ENCODE data around the gene IGLL1.
A peak's percentile ranks its signal among the peaks of the same experiment; 100 is the strongest.

The IGLL1 gene

DNA sequence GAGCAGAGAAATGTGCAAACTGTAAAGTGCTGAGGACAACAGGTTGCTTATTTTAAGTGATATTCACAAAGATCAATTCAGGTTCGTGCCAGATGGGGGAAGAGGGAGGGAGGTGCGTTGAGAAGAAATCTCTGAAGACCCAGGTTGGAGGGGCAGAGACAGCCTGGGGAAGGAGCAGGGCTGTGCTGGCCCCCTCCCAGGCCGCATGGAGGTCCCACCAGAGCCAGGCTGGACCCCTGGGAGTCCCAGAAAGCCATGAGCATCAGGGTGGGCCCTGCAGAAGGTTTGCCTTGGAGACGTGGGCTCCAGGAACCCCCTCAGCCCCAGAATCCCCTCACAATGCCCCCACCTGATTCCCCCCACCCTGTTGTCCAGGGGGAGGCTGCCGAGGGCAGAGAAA, 47.4 kb downstream of the IGLL1 start:
- Histone ChIP-seq H3K4me2 (peak overlapping the region in 9 of 11 experiments; percentile 59 to 90 (median 70); a peak in 14 of 22 replicates), H3K4me1 (peaks cover 28 to 81% (median 63%) of the 10 kb centered on the region in 10 experiments; a peak in 19 of 20 replicates), H3K27ac (peak overlapping the region in 1 of 11 experiments; percentile 1; a peak in 1 of 22 replicates), H3K27me3 (peaks cover 0 to 9% (median 0%) of the 10 kb centered on the region in 11 experiments; a peak in 4 of 22 replicates), H3K9ac (peak overlapping the region in 2 of 11 experiments; percentile 9 to 33; a peak in 3 of 22 replicates), H3K9me3 (replicated peaks in 1 of 11) (no peaks in the 10 kb centered on the region), H4K20me1 (no peaks in the 10 kb centered on the region), H3K4me3 (no peak overlapping the region), H3K36me3 (no peaks in the 10 kb centered on the region)
- no peak for TF ChIP-seq Cebpa-rat (IDR thresholded peaks at IDR 0.05)

DNA sequence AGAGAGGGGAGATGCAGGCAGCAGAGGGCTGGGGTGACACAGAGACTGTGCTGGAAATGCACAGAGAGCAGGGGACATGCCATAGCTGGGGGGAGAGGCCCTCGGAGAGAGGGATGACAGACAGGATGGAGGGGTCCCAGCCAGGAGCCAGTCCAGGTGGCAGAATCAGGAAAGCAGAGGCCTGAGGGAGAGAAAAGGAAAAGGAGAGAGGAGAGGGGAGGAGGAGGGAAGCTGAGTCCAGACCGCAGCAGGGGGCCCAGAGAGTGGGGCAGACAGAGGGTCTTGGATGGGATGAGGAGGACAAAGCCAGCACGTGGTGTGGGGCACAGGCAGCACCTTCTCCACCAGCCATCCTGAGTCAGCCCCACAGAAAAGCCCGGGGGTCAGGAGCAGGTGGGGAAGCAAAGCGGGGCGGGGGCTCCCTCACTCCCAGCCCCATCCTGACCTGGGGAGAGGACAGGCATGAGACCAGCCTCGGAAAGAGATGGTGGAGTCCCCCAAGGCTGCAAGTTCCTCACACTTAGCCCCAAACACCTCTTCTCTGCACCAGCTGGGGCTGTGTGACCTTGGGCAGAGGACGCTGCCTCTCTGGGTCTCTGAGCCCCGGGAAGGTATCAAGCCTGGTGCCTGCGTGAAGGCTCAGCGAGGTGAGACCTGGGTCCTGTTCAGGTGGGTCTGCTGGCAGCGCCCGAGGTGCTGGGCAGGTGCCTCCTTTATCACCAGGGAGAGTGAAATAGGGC, 48.0 kb downstream of the IGLL1 start:
- peak overlapping the region in 1 of 11 experiments; percentile 9; a peak in 1 of 22 replicates for H3K9ac ChIP-seq
- no peak overlapping the region for H3K27ac ChIP-seq
- H3K27me3 ChIP-seq, result peaks cover 0 to 3% (median 0%) of the 10 kb centered on the region in 11 experiments; a peak in 2 of 22 replicates
- peak overlapping the region in 4 of 11 experiments; percentile 59 to 71 (median 68); a peak in 6 of 22 replicates for H3K4me2 ChIP-seq
- TF ChIP-seq Cebpa-rat (IDR thresholded peaks at IDR 0.05), result no peak
- H3K4me3 ChIP-seq, result no peak overlapping the region
- no peaks in the 10 kb centered on the region for H4K20me1 ChIP-seq
- no peaks in the 10 kb centered on the region for H3K36me3 ChIP-seq
- H3K4me1 ChIP-seq, result peaks cover 25 to 79% (median 57%) of the 10 kb centered on the region in 10 experiments; a peak in 19 of 20 replicates
- H3K9me3 ChIP-seq (replicated peaks in 1 of 11), result no peaks in the 10 kb centered on the region

DNA sequence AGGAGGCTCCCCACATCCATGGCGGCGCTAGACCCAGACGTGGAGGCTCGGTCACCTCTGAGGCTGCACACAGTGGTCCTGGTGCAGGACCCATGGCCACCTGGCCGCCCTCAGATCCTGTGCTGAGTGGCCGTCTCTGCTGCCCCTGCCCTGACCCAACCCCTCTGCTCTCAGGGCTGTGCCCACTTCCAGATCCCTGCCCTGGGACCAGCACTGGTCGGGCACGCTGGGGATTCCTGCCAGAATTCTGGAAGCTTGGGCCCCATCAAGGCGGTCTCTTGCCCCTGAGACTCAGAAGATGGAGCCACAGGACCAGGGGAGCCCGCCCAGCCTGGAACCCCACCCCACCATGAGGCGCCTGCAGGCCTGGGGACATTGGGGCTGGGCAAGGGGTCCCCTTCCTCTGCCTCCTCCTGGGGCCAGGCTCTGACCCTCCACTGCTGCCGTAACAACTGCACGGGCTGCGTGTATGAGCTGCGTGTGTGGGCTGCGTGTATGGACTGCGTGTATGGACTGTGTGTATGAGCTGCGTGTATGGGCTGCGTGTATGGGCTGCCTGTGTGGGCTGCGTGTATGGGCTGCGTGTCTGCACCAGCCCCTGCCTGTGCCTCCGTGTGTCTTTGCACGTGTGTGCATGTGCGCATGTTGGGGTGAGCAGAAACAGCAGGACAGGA, 48.7 kb downstream of the IGLL1 start:
- Histone ChIP-seq H3K27me3 (no peaks in the 10 kb centered on the region), H3K36me3 (no peaks in the 10 kb centered on the region)
- no peak for TF ChIP-seq Cebpa-rat (IDR thresholded peaks at IDR 0.05)

DNA sequence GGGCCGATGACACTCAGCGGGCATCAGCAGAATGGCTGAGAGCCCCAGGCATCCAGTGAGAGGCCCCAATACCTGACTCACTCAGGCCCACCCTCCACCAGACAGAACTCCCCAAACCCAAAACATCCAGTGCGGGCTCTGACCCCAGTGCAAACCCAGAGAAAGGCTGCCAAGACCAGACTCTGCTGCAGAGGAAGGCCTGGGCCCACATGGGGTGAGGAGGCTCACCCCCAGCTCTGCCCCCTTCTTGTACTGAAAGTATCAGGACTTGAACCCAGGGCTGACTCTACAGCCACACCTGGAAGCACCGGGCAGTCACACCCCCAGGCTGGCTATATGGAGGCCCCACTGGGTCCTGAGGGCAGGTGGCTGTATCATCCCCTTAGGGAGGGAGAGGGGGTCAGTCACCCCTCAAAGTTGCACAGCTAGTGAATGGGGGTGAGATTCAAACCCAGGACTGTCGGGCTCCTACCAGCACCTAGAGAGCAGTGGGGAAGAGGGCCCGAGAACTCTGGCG, 49.3 kb downstream of the IGLL1 start:
- no peak overlapping the region for H3K4me3 ChIP-seq
- no peak overlapping the region for H3K4me2 ChIP-seq
- H4K20me1 ChIP-seq, result no peaks in the 10 kb centered on the region
- H3K9me3 ChIP-seq (replicated peaks in 1 of 11), result no peaks in the 10 kb centered on the region
- no peaks in the 10 kb centered on the region for H3K36me3 ChIP-seq
- peaks cover 20 to 65% (median 44%) of the 10 kb centered on the region in 10 experiments; a peak in 19 of 20 replicates for H3K4me1 ChIP-seq
- TF ChIP-seq Cebpa-rat (IDR thresholded peaks at IDR 0.05), result no peak
- no peak overlapping the region for H3K27ac ChIP-seq
- no peaks in the 10 kb centered on the region for H3K27me3 ChIP-seq
- no peak overlapping the region for H3K9ac ChIP-seq

More for the DNA sequence above, 48.7 kb downstream of the IGLL1 start:
- Histone ChIP-seq H3K4me1 (peaks cover 20 to 71% (median 50%) of the 10 kb centered on the region in 10 experiments; a peak in 19 of 20 replicates), H4K20me1 (no peaks in the 10 kb centered on the region), H3K27ac (no peak overlapping the region), H3K9me3 (replicated peaks in 1 of 11) (no peaks in the 10 kb centered on the region), H3K4me2 (no peak overlapping the region), H3K4me3 (no peak overlapping the region), H3K9ac (no peak overlapping the region)

DNA sequence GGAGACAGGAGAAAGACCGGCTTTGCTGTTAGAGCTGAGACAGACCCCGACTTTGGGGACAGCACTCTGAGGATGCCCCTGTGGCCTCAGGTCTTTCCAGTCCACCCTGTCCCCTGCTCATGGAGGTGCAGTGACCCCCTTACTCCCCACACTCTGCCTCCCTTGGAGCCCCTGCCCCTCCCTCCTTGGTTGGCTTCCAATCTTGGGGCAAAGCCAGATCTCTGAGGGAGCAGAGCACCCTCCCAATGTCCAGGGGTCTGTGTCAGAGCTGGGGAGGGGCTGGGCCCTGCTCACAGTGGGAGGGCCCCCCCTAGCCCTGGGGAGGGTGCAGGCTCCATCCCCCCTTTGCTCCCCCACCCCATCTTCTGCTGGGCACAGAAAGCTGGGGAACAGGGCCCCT, 50.0 kb downstream of the IGLL1 start:
- no peaks in the 10 kb centered on the region for H4K20me1 ChIP-seq
- H3K27me3 ChIP-seq, result no peaks in the 10 kb centered on the region
- H3K4me2 ChIP-seq, result peak overlapping the region in 3 of 11 experiments; percentile 42 to 60 (median 44); a peak in 2 of 22 replicates
- H3K9me3 ChIP-seq (replicated peaks in 1 of 11), result no peaks in the 10 kb centered on the region
- H3K27ac ChIP-seq, result no peak overlapping the region; a peak in 1 of 22 replicates
- H3K4me3 ChIP-seq, result no peak overlapping the region
- H3K36me3 ChIP-seq, result no peaks in the 10 kb centered on the region
- peaks cover 20 to 58% (median 37%) of the 10 kb centered on the region in 10 experiments; a peak in 19 of 20 replicates for H3K4me1 ChIP-seq
- no peak for TF ChIP-seq Cebpa-rat (IDR thresholded peaks at IDR 0.05)
- H3K9ac ChIP-seq, result no peak overlapping the region

DNA sequence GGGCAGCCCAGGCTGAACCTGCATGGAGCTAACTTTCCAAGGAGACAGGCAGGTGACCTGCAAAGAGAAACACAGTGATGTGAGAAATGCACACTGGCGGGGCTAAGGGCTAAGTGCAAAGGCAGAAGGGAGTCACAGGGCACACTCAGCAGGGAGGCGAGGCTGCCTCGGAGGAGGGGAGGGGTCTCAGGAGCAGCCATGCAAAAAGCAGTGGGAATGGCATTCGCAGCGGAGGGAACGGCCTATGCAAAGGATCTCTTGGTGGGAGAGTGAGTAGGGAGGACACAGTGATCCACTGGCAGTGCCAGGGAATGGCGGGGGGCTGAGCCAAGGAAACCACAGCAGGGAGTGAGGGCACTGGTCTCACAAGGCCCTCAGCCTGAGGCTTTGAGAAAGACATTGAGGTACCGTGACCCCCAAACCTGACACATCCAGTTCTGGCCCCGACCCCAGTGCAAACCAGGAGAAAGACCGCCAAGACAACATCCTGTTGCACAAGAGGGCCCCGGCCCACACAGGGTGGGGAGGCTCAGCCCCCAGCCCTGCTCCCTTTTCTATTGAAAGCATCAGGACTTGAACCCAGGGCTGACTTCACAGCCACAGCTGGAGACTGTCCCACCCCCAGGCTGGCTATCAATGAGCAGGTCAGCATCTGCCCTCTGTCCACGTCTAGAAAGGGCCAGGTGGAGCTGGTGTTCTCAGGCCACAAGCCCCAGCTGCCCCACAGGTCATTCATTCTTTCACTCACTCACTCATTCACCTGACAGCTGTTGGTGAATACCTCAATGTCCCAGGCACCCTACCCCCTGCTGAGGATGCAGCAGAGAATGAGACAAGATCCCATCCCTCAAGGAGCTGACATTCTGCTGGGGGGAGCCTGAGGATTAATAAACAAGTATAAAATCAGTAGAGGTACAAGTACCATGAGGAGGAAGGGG, 50.7 kb downstream of the IGLL1 start:
- Histone ChIP-seq H4K20me1 (no peaks in the 10 kb centered on the region), H3K4me1 (peaks cover 20 to 52% (median 30%) of the 10 kb centered on the region in 10 experiments; a peak in 19 of 20 replicates), H3K9ac (no peak overlapping the region), H3K9me3 (replicated peaks in 1 of 11) (no peaks in the 10 kb centered on the region), H3K36me3 (no peaks in the 10 kb centered on the region), H3K4me2 (peak overlapping the region in 6 of 11 experiments; percentile 1 to 60 (median 43); a peak in 11 of 22 replicates), H3K4me3 (no peak overlapping the region), H3K27me3 (no peaks in the 10 kb centered on the region; a peak in 1 of 22 replicates), H3K27ac (no peak overlapping the region; a peak in 1 of 22 replicates)
- no peak for TF ChIP-seq Cebpa-rat (IDR thresholded peaks at IDR 0.05)

DNA sequence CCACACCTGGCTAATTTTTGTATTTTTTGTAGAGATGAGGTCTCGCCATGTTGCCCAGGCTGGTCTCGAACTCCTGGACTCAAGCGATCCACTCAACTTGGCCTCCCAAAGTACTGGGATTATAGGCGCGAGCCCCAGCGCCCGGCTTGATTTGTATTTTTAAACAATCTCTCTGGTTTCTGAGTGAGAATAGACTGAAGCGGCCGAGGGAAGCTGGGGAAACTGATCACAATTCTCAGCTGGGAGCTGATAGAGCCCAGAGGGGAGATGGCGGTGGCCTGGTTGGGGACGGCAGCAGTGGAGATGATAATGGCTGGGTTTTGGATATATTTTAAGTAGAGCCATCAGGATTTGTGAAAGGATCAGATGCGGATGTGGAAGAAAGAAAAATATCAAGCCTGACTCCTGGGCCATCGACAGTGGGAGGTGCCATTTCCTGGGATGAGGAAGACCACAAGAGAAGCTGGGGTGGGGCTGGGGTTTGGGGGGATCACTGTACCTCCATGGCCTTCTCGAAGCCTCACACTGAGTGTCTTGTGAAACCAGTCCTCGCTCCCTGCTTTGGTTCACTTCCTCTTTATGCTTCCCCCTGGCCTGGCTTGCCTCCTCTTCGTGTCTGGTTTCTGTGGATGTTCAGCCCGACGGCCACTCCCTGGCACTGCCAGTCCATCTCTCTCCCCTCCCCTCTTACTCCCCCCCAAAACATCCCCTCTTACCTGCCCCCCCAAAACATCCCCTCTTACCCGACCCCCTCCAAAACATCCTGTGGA, 51.9 kb downstream of the IGLL1 start:
- H3K4me1 ChIP-seq, result peaks cover 8 to 45% (median 21%) of the 10 kb centered on the region in 10 experiments; a peak in 19 of 20 replicates

More for the DNA sequence above, 51.9 kb downstream of the IGLL1 start:
- Histone ChIP-seq H3K27ac (peak overlapping the region in 2 of 11 experiments; percentile 42 to 54; a peak in 3 of 22 replicates), H3K4me3 (no peak overlapping the region), H4K20me1 (no peaks in the 10 kb centered on the region), H3K4me2 (peak overlapping the region in 5 of 11 experiments; percentile 42 to 60 (median 56); a peak in 10 of 22 replicates), H3K27me3 (peaks cover 3 to 11% (median 5%) of the 10 kb centered on the region in 11 experiments; a peak in 21 of 22 replicates), H3K9ac (no peak overlapping the region), H3K9me3 (replicated peaks in 1 of 11) (no peaks in the 10 kb centered on the region), H3K36me3 (no peaks in the 10 kb centered on the region)
- TF ChIP-seq Cebpa-rat (IDR thresholded peaks at IDR 0.05), result no peak
